NCI-H345 (cell line): ENCODE results near the gene EXOC5.
"Not testable (repeated sequence)": the region's sequence is repeated elsewhere in the genome, so short reads cannot be mapped to it uniquely, and the experiment has no call there.

Experiments used
- DNase-seq: peaks from one replicate; lab custom pipeline; 2025; lab: John Stamatoyannopoulos, UW

EXOC5 gene

GRCh38 chr14:57268161-57269069 is at the start of gene EXOC5, which contains the start of gene AP5M1:
Gene EXOC5, minus strand, starts transcription at chr14:57268905. Its CDS starts 257 bp downstream, at chr14:57268648.
Gene AP5M1, plus strand, starts transcription at chr14:57268971. Its CDS starts 344 bp downstream, at chr14:57269315.
- peak; percentile 98 for DNase-seq

- DNase-seq, result peak; percentile 81
Observed at GRCh38 chr14:57317248-57317833, 48.6 kb upstream of the EXOC5 start.

- DNase-seq, result no peak
Observed at GRCh38 chr14:57314396-57315089, 45.8 kb upstream of the EXOC5 start.

- DNase-seq, result no peak
Observed at GRCh38 chr14:57302883-57303282, 34.2 kb upstream of the EXOC5 start.

GRCh38 chr14:57299511-57299910 is 30.8 kb upstream of the EXOC5 start:
- no peak for DNase-seq

- DNase-seq, result no peak
Observed at GRCh38 chr14:57297852-57298251, 29.1 kb upstream of the EXOC5 start.

GRCh38 chr14:57295239-57295638 is 26.5 kb upstream of the EXOC5 start:
- DNase-seq, result no peak

GRCh38 chr14:57293866-57294837 is 25.4 kb upstream of the EXOC5 start:
- no peak for DNase-seq

GRCh38 chr14:57291692-57292647 is 23.3 kb upstream of the EXOC5 start:
- no peak for DNase-seq

GRCh38 chr14:57290751-57291150 is 22.0 kb upstream of the EXOC5 start:
- no peak for DNase-seq

GRCh38 chr14:57287745-57288144 is 19.0 kb upstream of the EXOC5 start:
- no peak for DNase-seq

- no peak for DNase-seq
Observed at GRCh38 chr14:57277062-57277461, 8.4 kb upstream of the EXOC5 start.

- DNase-seq, result no peak
Observed at GRCh38 chr14:57275023-57275664, 6.4 kb upstream of the EXOC5 start.

- no peak for DNase-seq
Observed at GRCh38 chr14:57274551-57274950, 5.8 kb upstream of the EXOC5 start.

GRCh38 chr14:57273236-57273635 is 4.5 kb upstream of the EXOC5 start:
- DNase-seq, result no peak

GRCh38 chr14:57266065-57266464 is 2.6 kb downstream of the EXOC5 start:
- DNase-seq, result no peak

- no peak for DNase-seq
Observed at GRCh38 chr14:57262117-57262516, 6.6 kb downstream of the EXOC5 start.

GRCh38 chr14:57261604-57262003 is 7.1 kb downstream of the EXOC5 start:
- no peak for DNase-seq

GRCh38 chr14:57259672-57260071 is 9.0 kb downstream of the EXOC5 start:
- DNase-seq, result no peak

- not testable (repeated sequence) for DNase-seq
Observed at GRCh38 chr14:57258221-57258620, 10.5 kb downstream of the EXOC5 start.
